CD4-positive, alpha-beta T cell treated with Interferon gamma for 1 hour (primary cell): ENCODE measurements around the gene PIM3.

Experiments used
- DNase-seq: peaks from one replicate; pipeline ENCODE4 v3.0.0-alpha.2; 2020

PIM3 gene

GRCh38 chr22:49956914-49957825, 3.4 kb upstream of the PIM3 start:
- DNase-seq, result no peak

- DNase-seq, result no peak
Measured at GRCh38 chr22:49957826-49958365, 2.7 kb upstream of the PIM3 start.

- DNase-seq, result no peak
Measured at GRCh38 chr22:49958366-49958921, 2.1 kb upstream of the PIM3 start.

GRCh38 chr22:49958931-49959781, 1.4 kb upstream of the PIM3 start:
- no peak for DNase-seq

- DNase-seq, result no peak
Measured at GRCh38 chr22:49959782-49960158, 802 bp upstream of the PIM3 start.

- peak; percentile 38 for DNase-seq
Measured at GRCh38 chr22:49961005-49961600, 531 bp downstream of the PIM3 start.

GRCh38 chr22:49961601-49962011, 1.0 kb downstream of the PIM3 start:
- no peak for DNase-seq

- peak; percentile 90 for DNase-seq
Measured at GRCh38 chr22:49962012-49962750, 1.6 kb downstream of the PIM3 start.

- DNase-seq, result no peak
Measured at GRCh38 chr22:49962751-49963646, 2.4 kb downstream of the PIM3 start.

- DNase-seq, result no peak
Measured at GRCh38 chr22:49963647-49964026, 3.1 kb downstream of the PIM3 start.

- no peak for DNase-seq
Measured at GRCh38 chr22:49964136-49965090, 3.8 kb downstream of the PIM3 start.

GRCh38 chr22:49965091-49966040, 4.8 kb downstream of the PIM3 start:
- DNase-seq, result no peak

- no peak for DNase-seq
Measured at GRCh38 chr22:49966041-49966773, 5.6 kb downstream of the PIM3 start.

- peak; percentile 64 for DNase-seq
Measured at GRCh38 chr22:49966774-49967705, 6.5 kb downstream of the PIM3 start.

GRCh38 chr22:49967706-49968208, 7.2 kb downstream of the PIM3 start:
- no peak for DNase-seq

- DNase-seq, result no peak
Measured at GRCh38 chr22:49968313-49968830, 7.8 kb downstream of the PIM3 start.
